AG09319 (cell line): ENCODE data around the gene ARL11.
"Not testable (repeated sequence)": the region's sequence is repeated elsewhere in the genome, so short reads cannot be mapped to it uniquely, and the experiment has no call there.

Experiments used
- DNase-seq: peaks from one replicate; pipeline ENCODE4 v3.0.0-alpha.2; 2010; ENCODE audit warnings: low read depth; ENCODE audit errors: extremely low read depth
- TF ChIP-seq, protein P1 (sequence below): IDR thresholded peaks from 2 replicates; pipeline ENCODE4 v1.5.1; 2011; ENCODE audit warnings: low read depth, mild to moderate bottlenecking, inconsistent platforms, low read length, moderate library complexity

Gene ARL11

DNA sequence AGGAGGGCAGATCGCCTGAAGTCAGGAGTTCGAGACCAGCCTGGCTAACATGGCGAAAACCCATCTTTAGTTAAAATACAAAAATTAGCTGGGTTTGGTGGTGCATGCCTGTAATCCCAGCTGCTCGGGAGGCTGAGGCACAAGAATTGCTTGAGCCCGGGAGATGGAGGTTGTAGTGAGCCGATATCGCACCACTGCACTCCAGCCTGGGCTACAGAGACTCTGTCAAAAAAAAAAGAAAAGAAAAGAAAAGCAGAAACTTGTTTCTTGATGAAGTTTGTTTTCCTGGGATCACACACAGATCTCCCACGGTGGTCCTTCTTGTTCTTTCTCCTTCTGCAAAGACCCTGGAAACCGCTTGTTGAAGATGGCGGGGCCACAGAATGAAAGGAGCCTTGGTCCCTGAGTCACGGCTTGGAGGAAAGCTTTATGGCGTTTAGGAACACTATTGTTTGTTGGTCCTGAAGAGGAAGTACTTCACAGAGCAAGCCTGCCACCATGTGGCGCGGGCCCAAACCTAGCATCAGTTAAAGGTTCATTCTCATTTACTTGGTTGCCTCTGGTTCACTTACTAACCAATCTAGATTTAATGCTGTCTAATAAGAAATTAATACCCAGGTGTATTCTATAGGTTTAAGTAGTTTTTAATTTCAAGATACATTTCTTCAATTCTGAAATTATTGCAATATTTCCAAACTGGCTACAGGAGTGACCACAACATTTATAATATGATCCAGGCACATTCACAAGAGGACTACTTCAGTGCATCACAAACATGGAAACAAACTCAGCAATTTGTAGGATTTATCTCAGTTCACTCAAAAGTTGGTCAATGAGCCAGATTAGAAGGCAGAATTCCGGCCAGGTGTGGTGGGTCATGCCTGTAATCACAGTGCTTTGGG, 21.3 kb upstream of the ARL11 start:
- DNase-seq, result peak; percentile 73
- TF ChIP-seq, protein P1, sequence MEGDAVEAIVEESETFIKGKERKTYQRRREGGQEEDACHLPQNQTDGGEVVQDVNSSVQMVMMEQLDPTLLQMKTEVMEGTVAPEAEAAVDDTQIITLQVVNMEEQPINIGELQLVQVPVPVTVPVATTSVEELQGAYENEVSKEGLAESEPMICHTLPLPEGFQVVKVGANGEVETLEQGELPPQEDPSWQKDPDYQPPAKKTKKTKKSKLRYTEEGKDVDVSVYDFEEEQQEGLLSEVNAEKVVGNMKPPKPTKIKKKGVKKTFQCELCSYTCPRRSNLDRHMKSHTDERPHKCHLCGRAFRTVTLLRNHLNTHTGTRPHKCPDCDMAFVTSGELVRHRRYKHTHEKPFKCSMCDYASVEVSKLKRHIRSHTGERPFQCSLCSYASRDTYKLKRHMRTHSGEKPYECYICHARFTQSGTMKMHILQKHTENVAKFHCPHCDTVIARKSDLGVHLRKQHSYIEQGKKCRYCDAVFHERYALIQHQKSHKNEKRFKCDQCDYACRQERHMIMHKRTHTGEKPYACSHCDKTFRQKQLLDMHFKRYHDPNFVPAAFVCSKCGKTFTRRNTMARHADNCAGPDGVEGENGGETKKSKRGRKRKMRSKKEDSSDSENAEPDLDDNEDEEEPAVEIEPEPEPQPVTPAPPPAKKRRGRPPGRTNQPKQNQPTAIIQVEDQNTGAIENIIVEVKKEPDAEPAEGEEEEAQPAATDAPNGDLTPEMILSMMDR, result peak; percentile 86

DNA sequence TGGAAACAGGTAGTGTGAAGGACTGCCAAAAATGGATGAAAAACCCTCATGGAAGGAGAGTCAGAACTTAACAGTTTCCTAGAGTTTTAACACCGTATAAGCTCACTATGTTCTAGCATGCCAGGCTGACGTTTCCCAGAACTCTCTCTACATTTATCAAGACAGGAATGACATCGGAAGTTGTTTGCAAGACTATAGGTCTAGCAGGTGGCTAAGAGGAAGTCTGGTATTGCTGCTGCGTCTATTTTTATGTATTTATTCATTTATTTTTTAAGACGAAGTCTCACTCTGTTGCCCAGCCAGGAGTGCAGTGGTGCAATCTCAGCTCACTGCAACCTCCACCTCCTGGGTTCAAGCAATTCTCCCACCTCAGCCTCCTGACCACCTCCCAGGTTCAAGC, 20.5 kb upstream of the ARL11 start:
- DNase-seq, result no peak
- TF ChIP-seq, protein P1, result no peak

DNA sequence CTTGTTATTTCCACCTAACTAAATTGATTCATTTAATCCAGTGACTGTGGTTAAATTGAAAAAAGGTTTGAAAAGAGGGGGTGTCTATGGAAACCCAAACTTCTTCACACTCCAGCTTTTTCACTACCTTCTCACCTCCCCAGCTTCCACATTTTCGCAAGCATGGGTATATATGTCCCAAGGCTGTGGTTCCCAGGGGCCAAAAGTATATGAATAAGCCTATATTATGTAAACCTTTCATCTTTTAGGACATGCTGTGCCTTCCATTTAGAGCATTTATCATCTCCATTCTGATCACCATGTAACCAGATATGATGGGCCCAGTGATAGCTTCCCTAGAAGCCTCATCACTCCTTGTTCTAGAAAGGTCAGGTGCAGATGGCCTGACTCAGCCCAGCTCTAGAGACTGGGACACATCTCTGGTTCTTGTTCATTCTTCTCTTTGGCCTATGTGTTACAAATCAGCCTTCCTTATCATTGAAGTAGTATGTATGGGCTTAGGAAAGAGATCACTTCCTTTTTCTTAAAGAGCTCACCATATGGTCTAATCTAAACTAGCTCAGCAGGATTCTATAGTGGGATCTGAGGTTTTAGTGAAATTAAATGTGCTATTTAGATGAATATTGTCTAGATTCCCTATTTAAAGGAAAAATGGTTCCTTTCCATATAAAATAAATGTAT, 19.5 kb upstream of the ARL11 start:
- DNase-seq, result no peak
- TF ChIP-seq, protein P1, result no peak

DNA sequence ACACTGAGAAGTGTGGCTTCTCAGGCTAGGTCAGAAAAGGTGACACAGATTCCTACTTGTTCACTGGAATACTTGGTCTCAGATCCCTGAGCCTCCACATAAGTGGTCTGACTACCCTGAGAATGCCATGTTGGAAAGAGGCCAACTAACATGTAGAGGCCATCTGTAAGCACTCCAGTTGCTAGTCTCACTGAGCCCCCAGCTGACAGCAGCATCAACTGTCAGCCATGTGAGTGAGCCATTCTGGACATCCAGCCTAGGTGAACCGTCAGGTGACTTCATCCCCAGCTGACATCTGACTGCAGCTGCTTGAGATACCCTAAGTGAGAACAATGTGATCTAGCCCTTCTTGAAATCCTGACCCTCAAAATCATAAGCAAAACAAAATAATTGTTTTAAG, 18.1 kb upstream of the ARL11 start:
- no peak for DNase-seq
- TF ChIP-seq, protein P1, result no peak

DNA sequence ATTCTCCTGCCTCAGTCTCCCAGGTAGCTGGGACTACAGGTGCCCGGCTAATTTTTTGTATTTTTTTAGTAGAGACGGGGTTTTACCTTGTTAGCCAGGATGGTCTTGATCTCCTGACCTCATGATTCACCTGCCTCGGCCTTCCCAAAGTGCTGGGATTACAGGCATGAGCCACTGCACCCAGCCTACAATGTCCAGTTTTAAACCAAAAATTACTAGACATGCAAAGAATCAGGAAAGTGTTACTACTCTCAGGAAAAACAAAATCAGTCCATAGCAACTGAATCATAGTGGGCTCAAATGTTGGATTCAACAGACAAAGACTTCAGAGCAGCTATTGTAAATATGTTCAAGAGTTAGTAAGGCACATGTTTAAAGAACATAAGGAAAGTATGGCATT, 16.3 kb upstream of the ARL11 start:
- not testable (repeated sequence) for DNase-seq

DNA sequence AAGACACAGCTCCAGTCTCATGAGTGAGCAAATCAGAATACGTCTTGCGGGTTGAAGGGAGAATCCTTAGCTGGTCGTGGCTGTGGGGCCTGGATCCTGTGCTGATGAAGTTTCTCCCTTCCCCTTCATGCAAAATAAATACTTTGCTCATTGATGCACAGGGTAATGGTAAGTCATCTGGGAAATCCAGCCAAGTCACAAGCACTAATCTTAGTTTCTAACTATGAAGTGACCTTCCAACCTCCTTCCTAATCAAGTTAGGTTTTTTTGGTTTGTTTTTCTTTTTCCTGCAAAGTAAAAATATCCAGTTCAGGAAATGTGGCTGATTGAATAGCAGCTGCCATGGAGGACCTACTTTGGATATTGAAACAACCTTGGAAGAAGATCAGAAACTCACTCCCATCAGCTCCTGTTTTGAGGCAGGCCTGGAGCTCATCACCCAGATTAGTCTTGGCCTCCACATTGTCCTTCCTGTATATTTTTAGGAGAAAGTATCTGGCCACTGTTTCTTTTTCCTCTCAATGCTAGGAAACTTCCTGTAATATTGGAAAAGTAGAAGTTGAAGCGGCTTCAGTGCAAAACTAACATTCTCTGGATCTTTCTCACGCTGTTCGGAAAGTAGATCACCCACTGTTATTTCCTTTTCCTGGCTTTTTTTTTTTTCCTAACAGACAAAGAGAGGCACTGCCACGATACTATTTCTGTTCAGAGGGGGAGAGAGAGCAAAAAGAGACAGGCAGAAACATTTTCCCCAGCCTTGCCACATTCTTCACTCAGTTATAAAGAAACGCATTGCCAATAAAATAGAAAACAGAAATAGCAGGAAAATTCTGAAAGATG, 12.3 kb upstream of the ARL11 start:
- DNase-seq, result no peak
- TF ChIP-seq, protein P1, result no peak

DNA sequence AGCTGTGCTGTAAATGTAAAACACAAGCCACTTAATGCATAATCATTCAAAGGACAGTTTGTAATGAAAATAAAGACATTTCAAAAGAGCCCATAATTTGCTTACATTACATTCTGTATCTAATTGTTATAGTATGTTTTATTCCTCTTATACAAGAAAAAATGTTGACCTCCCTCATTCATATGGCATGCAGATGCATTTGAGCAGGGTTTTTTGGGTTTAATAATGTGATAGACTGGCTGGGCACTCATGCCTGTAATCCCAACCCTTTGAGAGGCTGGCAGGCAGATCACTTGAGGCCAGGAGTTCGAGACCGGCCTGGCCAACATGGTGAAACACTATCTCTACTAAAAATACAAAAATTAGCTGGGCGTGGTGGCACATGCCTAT, 11.6 kb upstream of the ARL11 start:
- TF ChIP-seq, protein P1, result no peak
- DNase-seq, result peak; percentile 12
